HL-60 (cell line): ENCODE measurements around the gene ANKS6.

Source experiments
- DNase-seq, 2 experiments: peaks; one replicate each; pipeline ENCODE4 v3.0.0-alpha.2; 2010 to 2020; ENCODE audit warnings: low read depth in 1 of 2, low spot score in 1 of 2
- H3K27ac ChIP-seq: fragments of 250-450 bp; sonication (Bioruptor Pico); replicated peaks from 2 replicates; pipeline ENCODE4 v1.5.1; 2020; ENCODE audit warnings: mild to moderate bottlenecking, moderate library complexity
- H3K27me3 ChIP-seq: fragments of 250-450 bp; sonication (Bioruptor Pico); 2 replicates; pipeline ENCODE4 v1.5.1; 2021; ENCODE audit warnings: mild to moderate bottlenecking, moderate library complexity; ENCODE audit not compliant: insufficient read depth, poor library complexity, severe bottlenecking
- H3K4me3 ChIP-seq: replicated peaks from 2 replicates; pipeline ENCODE4 v1.5.1; 2011; ENCODE audit warnings: mild to moderate bottlenecking, control low read depth, low read length; ENCODE audit not compliant: insufficient read depth
- GABPA ChIP-seq: IDR thresholded peaks from 2 replicates; pipeline ENCODE4 v1.6.1; 2012; ENCODE audit warnings: low read depth
- POLR2AphosphoS5 ChIP-seq: IDR thresholded peaks from 2 replicates; pipeline ENCODE4 v1.6.1; 2012; ENCODE audit warnings: low read depth
- SPI1 ChIP-seq: IDR thresholded peaks from 2 replicates; pipeline ENCODE4 v1.6.1; 2012; ENCODE audit warnings: low read depth, mild to moderate bottlenecking, borderline replicate concordance
- TF ChIP-seq, protein P1 (sequence below): IDR thresholded peaks from 2 replicates; pipeline ENCODE4 v1.6.1; 2012; ENCODE audit warnings: low read depth; ENCODE audit not compliant: insufficient replicate concordance
- TF ChIP-seq, protein P2 (sequence below): IDR thresholded peaks from one replicate; pipeline ENCODE4 v1.5.1; 2011; ENCODE audit warnings: low read length, control low read depth, inconsistent platforms; ENCODE audit not compliant: insufficient read depth

The ANKS6 gene

DNA sequence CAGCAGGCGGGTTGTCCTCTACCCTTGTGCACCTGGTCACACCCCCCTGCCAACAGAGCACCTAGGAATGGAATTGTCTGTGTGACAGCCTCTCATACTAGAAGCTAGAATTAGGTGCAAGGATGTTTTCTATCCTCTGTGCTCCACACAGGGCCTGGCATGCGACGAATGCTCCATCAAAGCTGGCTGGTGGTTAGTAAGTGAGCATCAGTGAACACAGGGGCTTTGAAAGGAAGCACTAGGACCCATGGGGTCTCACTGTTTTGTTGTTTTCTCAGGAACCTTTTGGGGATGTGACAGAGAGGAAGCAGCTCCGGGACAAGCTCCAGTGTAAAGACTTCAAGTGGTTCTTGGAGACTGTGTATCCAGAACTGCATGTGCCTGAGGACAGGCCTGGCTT lies 43.4 kb upstream of the ANKS6 start:
- DNase-seq = no peak
- Histone ChIP-seq H3K4me3 (no peak overlapping the region), H3K27ac (no peak overlapping the region), H3K27me3 (peaks cover 3% of the 10 kb centered on the region)
- TF ChIP-seq POLR2AphosphoS5 (no peak), SPI1 (no peak), GABPA (no peak)
- TF ChIP-seq, protein P1, sequence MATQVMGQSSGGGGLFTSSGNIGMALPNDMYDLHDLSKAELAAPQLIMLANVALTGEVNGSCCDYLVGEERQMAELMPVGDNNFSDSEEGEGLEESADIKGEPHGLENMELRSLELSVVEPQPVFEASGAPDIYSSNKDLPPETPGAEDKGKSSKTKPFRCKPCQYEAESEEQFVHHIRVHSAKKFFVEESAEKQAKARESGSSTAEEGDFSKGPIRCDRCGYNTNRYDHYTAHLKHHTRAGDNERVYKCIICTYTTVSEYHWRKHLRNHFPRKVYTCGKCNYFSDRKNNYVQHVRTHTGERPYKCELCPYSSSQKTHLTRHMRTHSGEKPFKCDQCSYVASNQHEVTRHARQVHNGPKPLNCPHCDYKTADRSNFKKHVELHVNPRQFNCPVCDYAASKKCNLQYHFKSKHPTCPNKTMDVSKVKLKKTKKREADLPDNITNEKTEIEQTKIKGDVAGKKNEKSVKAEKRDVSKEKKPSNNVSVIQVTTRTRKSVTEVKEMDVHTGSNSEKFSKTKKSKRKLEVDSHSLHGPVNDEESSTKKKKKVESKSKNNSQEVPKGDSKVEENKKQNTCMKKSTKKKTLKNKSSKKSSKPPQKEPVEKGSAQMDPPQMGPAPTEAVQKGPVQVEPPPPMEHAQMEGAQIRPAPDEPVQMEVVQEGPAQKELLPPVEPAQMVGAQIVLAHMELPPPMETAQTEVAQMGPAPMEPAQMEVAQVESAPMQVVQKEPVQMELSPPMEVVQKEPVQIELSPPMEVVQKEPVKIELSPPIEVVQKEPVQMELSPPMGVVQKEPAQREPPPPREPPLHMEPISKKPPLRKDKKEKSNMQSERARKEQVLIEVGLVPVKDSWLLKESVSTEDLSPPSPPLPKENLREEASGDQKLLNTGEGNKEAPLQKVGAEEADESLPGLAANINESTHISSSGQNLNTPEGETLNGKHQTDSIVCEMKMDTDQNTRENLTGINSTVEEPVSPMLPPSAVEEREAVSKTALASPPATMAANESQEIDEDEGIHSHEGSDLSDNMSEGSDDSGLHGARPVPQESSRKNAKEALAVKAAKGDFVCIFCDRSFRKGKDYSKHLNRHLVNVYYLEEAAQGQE = no peak
- TF ChIP-seq, protein P2, sequence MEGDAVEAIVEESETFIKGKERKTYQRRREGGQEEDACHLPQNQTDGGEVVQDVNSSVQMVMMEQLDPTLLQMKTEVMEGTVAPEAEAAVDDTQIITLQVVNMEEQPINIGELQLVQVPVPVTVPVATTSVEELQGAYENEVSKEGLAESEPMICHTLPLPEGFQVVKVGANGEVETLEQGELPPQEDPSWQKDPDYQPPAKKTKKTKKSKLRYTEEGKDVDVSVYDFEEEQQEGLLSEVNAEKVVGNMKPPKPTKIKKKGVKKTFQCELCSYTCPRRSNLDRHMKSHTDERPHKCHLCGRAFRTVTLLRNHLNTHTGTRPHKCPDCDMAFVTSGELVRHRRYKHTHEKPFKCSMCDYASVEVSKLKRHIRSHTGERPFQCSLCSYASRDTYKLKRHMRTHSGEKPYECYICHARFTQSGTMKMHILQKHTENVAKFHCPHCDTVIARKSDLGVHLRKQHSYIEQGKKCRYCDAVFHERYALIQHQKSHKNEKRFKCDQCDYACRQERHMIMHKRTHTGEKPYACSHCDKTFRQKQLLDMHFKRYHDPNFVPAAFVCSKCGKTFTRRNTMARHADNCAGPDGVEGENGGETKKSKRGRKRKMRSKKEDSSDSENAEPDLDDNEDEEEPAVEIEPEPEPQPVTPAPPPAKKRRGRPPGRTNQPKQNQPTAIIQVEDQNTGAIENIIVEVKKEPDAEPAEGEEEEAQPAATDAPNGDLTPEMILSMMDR = no peak

DNA sequence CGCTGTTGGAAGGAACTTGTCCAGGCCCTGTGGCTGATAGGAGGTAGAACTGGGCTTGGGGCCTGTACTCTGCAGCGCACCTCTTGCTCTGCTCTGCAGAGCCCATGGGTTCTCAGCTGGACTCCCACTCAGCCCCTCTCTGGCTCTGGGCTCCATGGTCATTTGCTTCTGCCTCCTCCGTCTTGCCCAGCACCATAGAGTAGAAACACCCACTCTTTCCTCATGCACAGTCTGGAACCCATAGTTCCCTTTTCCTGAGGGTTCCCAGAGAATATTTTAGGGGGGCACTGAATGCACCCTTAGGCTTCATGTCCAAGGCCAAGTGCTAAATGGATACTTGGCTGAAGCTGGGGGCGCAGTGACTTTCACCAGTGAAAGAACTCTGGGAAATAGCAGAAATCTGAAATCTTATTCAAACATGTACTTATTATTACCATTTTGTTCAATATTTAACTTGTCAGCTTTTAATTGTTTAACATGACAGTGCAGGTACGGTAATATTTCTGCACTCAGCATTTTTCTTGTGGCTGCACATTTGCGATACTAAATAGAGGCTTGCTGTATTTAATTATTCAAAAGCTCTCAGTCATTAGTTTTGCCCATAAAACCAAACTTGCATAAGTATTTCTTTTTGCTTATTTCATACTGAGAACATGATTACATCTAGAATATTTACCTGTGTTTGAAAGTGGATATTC lies 42.7 kb upstream of the ANKS6 start:
- H3K27me3 ChIP-seq = peaks cover 3% of the 10 kb centered on the region
- no peak overlapping the region for H3K4me3 ChIP-seq
- DNase-seq = no peak
- TF ChIP-seq, protein P2 = no peak
- no peak overlapping the region for H3K27ac ChIP-seq

DNA sequence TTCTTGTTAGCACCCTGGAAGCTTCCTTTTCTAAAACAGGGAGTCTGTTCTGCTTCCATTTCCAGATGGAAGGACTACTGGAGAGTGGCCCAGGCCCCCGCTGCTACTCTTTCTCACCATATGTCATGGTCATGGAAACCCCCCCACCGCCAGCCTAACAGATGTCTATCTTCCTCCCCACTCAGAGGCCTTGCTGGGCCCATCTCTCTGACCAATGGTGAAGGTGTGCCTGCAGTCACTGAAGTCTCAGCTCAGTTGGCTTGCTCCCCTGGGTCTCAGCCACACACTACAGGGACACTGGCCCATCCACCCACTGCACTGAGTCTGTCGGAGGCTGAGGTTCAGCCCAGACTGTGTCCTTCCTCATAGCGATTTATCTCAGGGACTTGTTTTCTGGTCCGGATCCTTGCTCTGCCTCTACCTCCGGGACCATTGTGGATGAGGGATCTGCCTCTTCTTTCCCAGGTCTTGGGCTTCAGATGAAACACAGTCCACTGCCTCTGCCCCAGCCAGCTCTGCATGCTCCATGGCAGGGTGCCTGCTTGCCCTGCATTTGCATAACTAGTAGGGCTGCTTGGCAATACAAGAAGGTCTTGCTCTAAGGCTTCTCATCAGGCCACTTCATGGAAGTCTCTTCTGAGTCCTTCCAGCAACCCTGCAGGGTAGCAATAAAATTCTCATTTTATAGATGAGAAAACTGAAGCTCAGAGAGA lies 42.0 kb upstream of the ANKS6 start:
- no peak overlapping the region for H3K27ac ChIP-seq
- H3K27me3 ChIP-seq = peaks cover under 1% of the 10 kb centered on the region
- no peak overlapping the region for H3K4me3 ChIP-seq
- no peak for DNase-seq
- TF ChIP-seq, protein P2 = no peak
- TF ChIP-seq, protein P1 = no peak
- no peak for TF ChIP-seq POLR2AphosphoS5
- no peak for TF ChIP-seq GABPA
- no peak for TF ChIP-seq SPI1

DNA sequence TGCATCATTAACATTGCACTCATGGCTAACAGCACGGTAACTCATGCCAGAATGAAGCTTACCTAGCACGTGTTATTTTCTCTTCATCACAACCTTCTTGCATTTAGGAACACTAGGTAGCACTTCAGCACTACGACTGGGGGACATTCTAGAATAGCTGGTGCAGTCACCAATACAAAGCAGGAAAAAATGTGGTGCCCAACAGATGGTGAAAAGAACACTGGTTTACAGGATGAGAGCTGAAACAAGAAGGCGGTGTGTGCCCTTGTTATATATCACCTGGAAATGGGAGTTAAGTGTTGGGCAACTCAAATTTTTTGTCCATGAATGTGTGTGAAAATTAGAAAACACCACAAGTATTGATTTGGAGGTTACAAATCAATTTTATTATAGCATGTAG lies 41.2 kb upstream of the ANKS6 start:
- no peak overlapping the region for H3K27ac ChIP-seq
- H3K4me3 ChIP-seq = no peak overlapping the region
- DNase-seq = no peak
- no peaks in the 10 kb centered on the region for H3K27me3 ChIP-seq
- TF ChIP-seq, protein P2 = no peak
- TF ChIP-seq, protein P1 = no peak
- TF ChIP-seq SPI1 (no peak), GABPA (no peak), POLR2AphosphoS5 (no peak)
